WTC11 (cell line): ENCODE measurements around the gene DERA. TPM values are rescaled to one million over a fixed set of nuclear protein-coding genes. Genes with fewer than 3 reads are reported as not detected.

ENCODE experiments used
- ATAC-seq: fragments of 200-7000 bp; cut with Tn5 transposase; 2 replicates; pipeline ENCODE4 v1.10.0; 2021; ENCODE audit warnings: mild to moderate bottlenecking, moderate library complexity
- CTCF ChIA-PET: fragments of 300-600 bp; sonication (Branson Sonifier 250); formaldehyde crosslinking; loops from one replicate; lab custom pipeline; 2021; ENCODE audit warnings: antibody characterized with exemption; lab: Charles Lee
- POLR2A ChIA-PET: fragments of 350-600 bp; sonication (Branson Sonifier 250); formaldehyde crosslinking; loops from one replicate; lab custom pipeline; 2021; ENCODE audit warnings: antibody characterized with exemption; lab: Charles Lee
- DNase-seq: peaks from one replicate; pipeline ENCODE4 v3.0.0; 2021; ENCODE audit warnings: low spot score
- H3K27ac Mint-ChIP-seq: 2 replicates; pipeline ENCODE4 v1.8.0; 2021; ENCODE audit warnings: mixed read lengths
- H3K27me3 Mint-ChIP-seq: 2 replicates; pipeline ENCODE4 v1.8.0; 2021; ENCODE audit warnings: low read depth, mild to moderate bottlenecking, moderate library complexity, mixed read lengths
- H3K36me3 Mint-ChIP-seq: 2 replicates; pipeline ENCODE4 v1.8.0; 2021; ENCODE audit warnings: mixed read lengths
- H3K4me1 Mint-ChIP-seq: 2 replicates; pipeline ENCODE4 v1.8.0; 2022; ENCODE audit warnings: mixed read lengths
- H3K4me3 Mint-ChIP-seq: 2 replicates; pipeline ENCODE4 v1.8.0; 2021; ENCODE audit warnings: mild to moderate bottlenecking, moderate library complexity, mixed read lengths
- H3K9me3 Mint-ChIP-seq: 2 replicates; pipeline ENCODE4 v1.8.0; 2021; ENCODE audit warnings: mixed read lengths
- CBFB ChIP-seq: sonication (generic); formaldehyde crosslinking; IDR thresholded peaks from 2 replicates; pipeline ENCODE4 v1.8.1; 2022; ENCODE audit warnings: mild to moderate bottlenecking, low read depth, missing genetic modification reagents
- EMX1 ChIP-seq: fragments of 250-450 bp; sonication (Bioruptor Pico); IDR thresholded peaks from 2 replicates; pipeline ENCODE4 v1.8.0; 2021; ENCODE audit warnings: mild to moderate bottlenecking
- ERG ChIP-seq: fragments of 250-450 bp; sonication (Bioruptor Pico); IDR thresholded peaks from 2 replicates; pipeline ENCODE4 v1.8.0; 2021; ENCODE audit warnings: mild to moderate bottlenecking
- ESRRA ChIP-seq: sonication (generic); formaldehyde crosslinking; IDR thresholded peaks from 2 replicates; pipeline ENCODE4 v1.8.1; 2022; ENCODE audit warnings: mild to moderate bottlenecking, missing genetic modification reagents, borderline replicate concordance
- FOXJ3 ChIP-seq: sonication (generic); formaldehyde crosslinking; IDR thresholded peaks from 2 replicates; pipeline ENCODE4 v1.9.0; 2021; ENCODE audit warnings: missing genetic modification reagents, mild to moderate bottlenecking, borderline replicate concordance
- FOXP4 ChIP-seq: sonication (generic); formaldehyde crosslinking; IDR thresholded peaks from 2 replicates; pipeline ENCODE4 v1.8.0; 2022; ENCODE audit warnings: mild to moderate bottlenecking, missing genetic modification reagents
- GRHL2 ChIP-seq: fragments of 250-450 bp; sonication (Bioruptor Pico); IDR thresholded peaks from 2 replicates; pipeline ENCODE4 v1.8.0; 2022; ENCODE audit warnings: mild to moderate bottlenecking, moderate library complexity; ENCODE audit not compliant: insufficient replicate concordance, severe bottlenecking
- NFE2L1 ChIP-seq: sonication (generic); formaldehyde crosslinking; IDR thresholded peaks from 2 replicates; pipeline ENCODE4 v1.8.1; 2023; ENCODE audit warnings: missing genetic modification reagents
- OVOL2 ChIP-seq: fragments of 250-450 bp; sonication (Bioruptor Pico); IDR thresholded peaks from 2 replicates; pipeline ENCODE4 v1.9.0; 2021; ENCODE audit warnings: mild to moderate bottlenecking, borderline replicate concordance
- PRRX2 ChIP-seq: fragments of 250-450 bp; sonication (Bioruptor Pico); IDR thresholded peaks from 2 replicates; pipeline ENCODE4 v1.8.0; 2021; ENCODE audit warnings: mild to moderate bottlenecking
- SMAD3 ChIP-seq: sonication (generic); formaldehyde crosslinking; IDR thresholded peaks from 2 replicates; pipeline ENCODE4 v1.8.0; 2022; ENCODE audit warnings: missing genetic modification reagents, mild to moderate bottlenecking, borderline replicate concordance
- STAT6 ChIP-seq: sonication (generic); formaldehyde crosslinking; conservative IDR thresholded peaks from 2 replicates; pipeline ENCODE4 v1.8.1; 2023; ENCODE audit warnings: mild to moderate bottlenecking, low read depth, missing genetic modification reagents, moderate library complexity
- TEAD4 ChIP-seq: sonication (generic); formaldehyde crosslinking; IDR thresholded peaks from 2 replicates; pipeline ENCODE4 v1.8.0; 2022; ENCODE audit warnings: mild to moderate bottlenecking, missing genetic modification reagents
- TP53 ChIP-seq: sonication (generic); formaldehyde crosslinking; IDR thresholded peaks from 2 replicates; pipeline ENCODE4 v1.8.1; 2023; ENCODE audit warnings: mild to moderate bottlenecking, missing genetic modification reagents
- ZNF263 ChIP-seq: sonication (generic); formaldehyde crosslinking; IDR thresholded peaks from 2 replicates; pipeline ENCODE4 v1.8.1; 2022; ENCODE audit warnings: low read depth, mild to moderate bottlenecking, moderate library complexity, missing genetic modification reagents
- ZNF671 ChIP-seq: fragments of 250-450 bp; sonication (Bioruptor Pico); IDR thresholded peaks from 2 replicates; pipeline ENCODE4 v1.8.0; 2021; ENCODE audit warnings: mild to moderate bottlenecking
- total RNA-seq: library from RNA; stranded (reverse); gene quantifications from 3 replicates; pipeline ENCODE4 v1.2.3, GENCODE V29; 2021
- TF ChIP-seq, protein P1 (sequence below): fragments of 250-450 bp; sonication (Bioruptor Pico); IDR thresholded peaks from 2 replicates; pipeline ENCODE4 v1.9.0; 2021; ENCODE audit warnings: mild to moderate bottlenecking
- TF ChIP-seq, protein P2 (sequence below): sonication (generic); formaldehyde crosslinking; conservative IDR thresholded peaks from 2 replicates; pipeline ENCODE4 v1.8.1; 2022; ENCODE audit warnings: mild to moderate bottlenecking, missing genetic modification reagents
- TF ChIP-seq, protein P3 (sequence below): sonication (generic); formaldehyde crosslinking; IDR thresholded peaks from 2 replicates; pipeline ENCODE4 v1.8.0; 2023; ENCODE audit warnings: missing genetic modification reagents, mild to moderate bottlenecking, borderline replicate concordance

Gene DERA
- total RNA-seq, 1 experiment from 2014 or later: 22.4 TPM

DNA sequence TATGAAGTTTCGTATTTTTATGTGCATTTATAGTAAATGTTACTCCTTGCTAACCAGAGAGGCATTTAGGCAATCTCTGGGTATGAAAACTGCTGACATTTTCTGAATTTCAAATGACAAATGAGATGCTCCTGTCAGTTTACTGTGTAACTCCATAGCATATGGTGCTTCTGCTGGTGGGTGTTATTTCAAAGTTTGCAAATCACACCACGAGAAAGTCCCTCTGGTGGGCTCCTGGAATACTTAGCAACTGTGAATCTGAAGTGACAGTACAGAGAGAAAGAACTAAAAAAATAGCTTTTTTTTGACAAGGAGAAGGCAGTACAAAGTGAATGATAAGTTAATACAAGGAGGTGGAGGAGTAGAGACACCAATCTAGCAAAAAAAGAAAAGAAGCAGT is 161.5 kb downstream of the DERA start:
- ChIA-PET CTCF (no interaction called here), POLR2A (no interaction called here)
- DNase-seq: no peak
- TF ChIP-seq EMX1 (no peak), FOXJ3 (CRISPR knock-in tag) (no peak), SMAD3 (no peak), TP53 (CRISPR knock-in tag) (no peak), STAT6 (CRISPR knock-in tag) (no peak), ERG (CRISPR knock-in tag) (no peak), FOXP4 (no peak), NFE2L1 (CRISPR knock-in tag) (no peak), PRRX2 (CRISPR knock-in tag) (no peak)
- TF ChIP-seq, protein P1, sequence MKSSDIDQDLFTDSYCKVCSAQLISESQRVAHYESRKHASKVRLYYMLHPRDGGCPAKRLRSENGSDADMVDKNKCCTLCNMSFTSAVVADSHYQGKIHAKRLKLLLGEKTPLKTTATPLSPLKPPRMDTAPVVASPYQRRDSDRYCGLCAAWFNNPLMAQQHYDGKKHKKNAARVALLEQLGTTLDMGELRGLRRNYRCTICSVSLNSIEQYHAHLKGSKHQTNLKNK: no peak
- TF ChIP-seq, protein P2, sequence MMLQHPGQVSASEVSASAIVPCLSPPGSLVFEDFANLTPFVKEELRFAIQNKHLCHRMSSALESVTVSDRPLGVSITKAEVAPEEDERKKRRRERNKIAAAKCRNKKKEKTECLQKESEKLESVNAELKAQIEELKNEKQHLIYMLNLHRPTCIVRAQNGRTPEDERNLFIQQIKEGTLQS (CRISPR knock-in tag): no peak
- TF ChIP-seq, protein P3, sequence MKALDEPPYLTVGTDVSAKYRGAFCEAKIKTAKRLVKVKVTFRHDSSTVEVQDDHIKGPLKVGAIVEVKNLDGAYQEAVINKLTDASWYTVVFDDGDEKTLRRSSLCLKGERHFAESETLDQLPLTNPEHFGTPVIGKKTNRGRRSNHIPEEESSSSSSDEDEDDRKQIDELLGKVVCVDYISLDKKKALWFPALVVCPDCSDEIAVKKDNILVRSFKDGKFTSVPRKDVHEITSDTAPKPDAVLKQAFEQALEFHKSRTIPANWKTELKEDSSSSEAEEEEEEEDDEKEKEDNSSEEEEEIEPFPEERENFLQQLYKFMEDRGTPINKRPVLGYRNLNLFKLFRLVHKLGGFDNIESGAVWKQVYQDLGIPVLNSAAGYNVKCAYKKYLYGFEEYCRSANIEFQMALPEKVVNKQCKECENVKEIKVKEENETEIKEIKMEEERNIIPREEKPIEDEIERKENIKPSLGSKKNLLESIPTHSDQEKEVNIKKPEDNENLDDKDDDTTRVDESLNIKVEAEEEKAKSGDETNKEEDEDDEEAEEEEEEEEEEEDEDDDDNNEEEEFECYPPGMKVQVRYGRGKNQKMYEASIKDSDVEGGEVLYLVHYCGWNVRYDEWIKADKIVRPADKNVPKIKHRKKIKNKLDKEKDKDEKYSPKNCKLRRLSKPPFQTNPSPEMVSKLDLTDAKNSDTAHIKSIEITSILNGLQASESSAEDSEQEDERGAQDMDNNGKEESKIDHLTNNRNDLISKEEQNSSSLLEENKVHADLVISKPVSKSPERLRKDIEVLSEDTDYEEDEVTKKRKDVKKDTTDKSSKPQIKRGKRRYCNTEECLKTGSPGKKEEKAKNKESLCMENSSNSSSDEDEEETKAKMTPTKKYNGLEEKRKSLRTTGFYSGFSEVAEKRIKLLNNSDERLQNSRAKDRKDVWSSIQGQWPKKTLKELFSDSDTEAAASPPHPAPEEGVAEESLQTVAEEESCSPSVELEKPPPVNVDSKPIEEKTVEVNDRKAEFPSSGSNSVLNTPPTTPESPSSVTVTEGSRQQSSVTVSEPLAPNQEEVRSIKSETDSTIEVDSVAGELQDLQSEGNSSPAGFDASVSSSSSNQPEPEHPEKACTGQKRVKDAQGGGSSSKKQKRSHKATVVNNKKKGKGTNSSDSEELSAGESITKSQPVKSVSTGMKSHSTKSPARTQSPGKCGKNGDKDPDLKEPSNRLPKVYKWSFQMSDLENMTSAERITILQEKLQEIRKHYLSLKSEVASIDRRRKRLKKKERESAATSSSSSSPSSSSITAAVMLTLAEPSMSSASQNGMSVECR: no peak
- Mint-ChIP-seq H3K9me3 (peaks cover 9% of the 10 kb centered on the region; the same call in 1 of the 2 replicates), H3K36me3 (no peaks in the 10 kb centered on the region), H3K27me3 (no peaks in the 10 kb centered on the region), H3K4me1 (no peaks in the 10 kb centered on the region), H3K27ac (no peak overlapping the region), H3K4me3 (no peak overlapping the region)
- no peak for ATAC-seq

GRCh38 chr12:16074894-16075293 is 163.8 kb downstream of the DERA start:
- H3K9me3 Mint-ChIP-seq: peaks cover 9% of the 10 kb centered on the region; the same call in 1 of the 2 replicates
- DNase-seq (no peak), ATAC-seq (no peak)
- CTCF ChIA-PET: no interaction called here
- H3K36me3 Mint-ChIP-seq: no peaks in the 10 kb centered on the region
- H3K4me1 Mint-ChIP-seq: no peaks in the 10 kb centered on the region
- no peak overlapping the region for H3K27ac Mint-ChIP-seq
- POLR2A ChIA-PET: no interaction called here
- no peak overlapping the region for H3K4me3 Mint-ChIP-seq
- H3K27me3 Mint-ChIP-seq: no peaks in the 10 kb centered on the region
- TF ChIP-seq, protein P3: no peak
- TF ChIP-seq ZNF671 (CRISPR knock-in tag) (no peak), OVOL2 (CRISPR knock-in tag) (no peak), SMAD3 (no peak), ESRRA (CRISPR knock-in tag) (no peak), TEAD4 (no peak), CBFB (no peak), ZNF263 (CRISPR knock-in tag) (no peak), GRHL2 (CRISPR knock-in tag) (no peak)
